GM19452 (cell line): ENCODE data around the gene GDF3.
"Not testable (repeated sequence)": the region's sequence is repeated elsewhere in the genome, so short reads cannot be mapped to it uniquely, and the experiment has no call there.

Experiments used
- ATAC-seq: cut with Tn5 transposase; IDR thresholded peaks from one replicate; pipeline ENCODE4 v1.9.1; 2021; ENCODE audit not compliant: unreplicated experiment

Gene GDF3

DNA sequence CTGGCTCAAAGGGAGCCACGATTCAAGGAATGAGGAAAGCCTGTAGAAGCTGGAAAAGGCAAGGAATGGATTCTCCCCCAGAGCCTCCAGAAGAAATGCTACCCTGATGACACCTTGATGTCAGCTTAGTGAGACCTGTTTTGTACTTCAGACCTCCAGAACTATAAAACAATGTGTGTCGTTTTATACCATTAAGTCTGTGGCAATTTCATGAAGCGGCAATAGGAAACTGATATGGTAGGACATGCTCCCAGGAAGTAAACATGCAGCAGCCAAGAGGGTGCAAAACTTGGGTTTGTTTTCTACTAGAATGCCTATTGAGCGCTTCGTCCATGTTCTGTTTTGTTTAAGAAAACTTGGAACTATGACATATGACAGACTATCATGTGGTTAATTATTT is 27.4 kb downstream of the GDF3 start:
- no peak for ATAC-seq

DNA sequence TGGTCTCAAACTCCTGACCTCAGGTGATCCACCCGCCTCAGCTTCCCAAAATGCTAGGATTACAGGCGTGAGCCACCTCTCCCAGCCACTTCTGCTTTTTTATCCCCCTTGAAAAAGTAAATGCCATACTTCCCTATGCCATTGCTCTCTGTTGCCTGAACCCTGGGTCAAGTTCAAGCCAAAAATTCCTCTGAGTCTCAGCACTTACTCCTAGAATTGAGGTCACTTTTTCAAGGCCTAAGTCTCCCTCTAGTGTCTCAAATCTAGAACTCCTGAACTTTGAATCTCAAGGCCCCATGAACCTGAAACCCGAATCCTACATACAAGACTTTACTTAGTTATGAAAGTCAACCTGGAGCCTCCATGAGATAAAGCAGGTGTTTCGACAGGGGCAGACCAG is 28.4 kb downstream of the GDF3 start:
- ATAC-seq = no peak

DNA sequence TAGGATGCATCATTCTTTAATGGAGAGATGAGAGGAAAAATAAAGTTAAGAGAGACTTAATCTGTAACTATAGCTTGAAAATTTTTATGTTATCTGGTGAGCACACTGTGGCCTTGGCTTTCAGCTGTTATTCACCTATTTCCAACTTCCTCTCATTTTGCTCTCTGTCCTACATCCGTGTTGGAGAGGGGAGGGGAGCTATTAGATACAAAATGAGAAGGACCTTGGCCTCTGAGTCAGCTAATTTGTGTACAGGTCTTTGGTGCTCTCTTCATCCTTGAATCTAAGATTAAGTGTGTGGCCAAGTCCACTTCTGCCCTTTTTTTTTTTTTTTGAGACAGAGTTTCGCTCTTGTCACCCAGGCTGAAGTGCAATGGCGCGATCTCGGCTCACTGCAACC is 29.0 kb downstream of the GDF3 start:
- ATAC-seq = no peak

DNA sequence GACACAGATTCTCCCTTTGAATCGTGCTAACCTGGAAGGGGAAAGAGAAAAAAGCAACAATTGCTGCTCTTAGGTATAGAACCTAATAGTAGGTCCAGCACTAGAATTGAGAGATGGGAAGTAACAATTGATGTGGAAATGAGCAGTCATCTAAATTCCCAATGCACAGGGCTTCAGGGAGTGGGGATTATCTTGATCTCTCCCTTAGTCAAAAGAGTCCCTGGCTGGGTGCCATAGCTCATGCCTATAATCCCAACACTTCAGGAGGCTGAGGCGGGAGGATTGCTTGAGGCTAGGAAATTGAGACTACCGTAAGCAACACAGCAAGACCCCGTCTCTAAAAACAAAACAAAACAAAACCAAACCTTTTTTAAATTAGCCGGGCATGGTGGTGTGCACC is 33.8 kb downstream of the GDF3 start:
- no peak for ATAC-seq

DNA sequence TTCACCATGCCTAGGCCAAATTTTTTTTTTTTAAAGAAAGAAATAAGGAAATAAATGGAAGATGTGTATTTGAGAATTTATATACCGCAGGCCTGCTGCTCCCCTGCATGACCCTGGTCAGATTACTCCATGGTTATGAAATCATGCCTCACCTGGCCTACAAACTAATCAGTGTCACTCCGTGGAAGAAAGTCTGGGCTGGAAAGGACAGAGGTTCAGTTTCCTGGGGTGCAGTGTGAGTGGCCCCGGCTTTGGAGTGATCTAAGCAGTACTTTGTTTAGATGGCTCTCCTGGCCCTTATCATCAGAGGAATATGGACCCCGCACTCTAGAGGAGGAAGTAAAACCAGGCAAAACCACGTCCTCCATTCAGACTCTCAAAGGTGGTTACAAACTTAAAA is 39.5 kb downstream of the GDF3 start:
- ATAC-seq = no peak

DNA sequence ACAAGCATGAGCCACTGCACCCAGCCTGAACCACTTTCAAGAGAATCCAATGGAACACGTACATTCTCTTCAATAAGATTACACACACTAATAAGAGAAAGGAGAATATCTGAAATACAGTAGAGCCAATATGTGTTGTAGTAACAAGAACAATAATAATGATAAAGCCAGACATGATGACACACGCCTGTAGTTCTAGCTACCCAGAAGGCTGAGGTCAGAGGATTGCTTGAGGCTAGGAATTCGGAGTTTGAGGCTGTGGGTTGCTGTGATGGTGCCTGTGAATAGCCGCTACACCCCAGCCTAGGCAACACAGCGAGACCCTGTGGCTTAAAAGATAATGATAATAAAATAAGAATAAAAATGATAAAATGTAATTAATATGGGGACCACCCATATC is 45.5 kb downstream of the GDF3 start:
- ATAC-seq = no peak

DNA sequence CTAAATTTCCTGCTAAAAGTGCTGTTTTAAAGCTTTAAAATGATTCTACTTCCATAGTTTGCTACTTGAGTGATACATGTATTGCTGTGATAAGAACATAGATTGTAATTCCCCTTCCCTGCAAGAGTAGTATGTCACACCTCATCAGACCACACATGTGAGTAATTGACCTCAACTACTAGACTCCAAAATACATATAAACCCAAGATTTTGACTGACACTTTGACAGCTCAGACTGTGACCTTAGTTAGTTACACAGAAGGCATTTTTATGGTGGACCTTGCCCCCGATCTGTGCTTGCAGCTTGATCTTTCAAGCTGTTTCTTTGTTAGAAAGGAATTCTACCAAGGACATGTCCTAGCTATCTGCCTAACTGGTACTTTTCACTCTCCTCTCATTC is 48.5 kb downstream of the GDF3 start:
- no peak for ATAC-seq

DNA sequence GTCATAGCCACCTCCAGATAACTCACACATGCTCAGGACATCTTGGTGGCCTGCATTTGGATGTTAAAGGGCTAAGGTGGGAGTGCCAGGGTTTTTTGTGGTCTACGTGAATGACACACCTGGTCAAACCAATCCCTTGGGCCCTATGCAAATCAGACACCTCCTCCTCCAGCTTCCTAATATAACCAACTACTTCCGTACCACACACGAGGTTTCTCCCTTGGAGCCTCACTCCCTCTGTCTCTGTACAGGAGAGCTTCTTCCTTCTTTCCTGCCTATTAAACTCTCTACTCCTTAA is 49.4 kb downstream of the GDF3 start:
- ATAC-seq = no peak

DNA sequence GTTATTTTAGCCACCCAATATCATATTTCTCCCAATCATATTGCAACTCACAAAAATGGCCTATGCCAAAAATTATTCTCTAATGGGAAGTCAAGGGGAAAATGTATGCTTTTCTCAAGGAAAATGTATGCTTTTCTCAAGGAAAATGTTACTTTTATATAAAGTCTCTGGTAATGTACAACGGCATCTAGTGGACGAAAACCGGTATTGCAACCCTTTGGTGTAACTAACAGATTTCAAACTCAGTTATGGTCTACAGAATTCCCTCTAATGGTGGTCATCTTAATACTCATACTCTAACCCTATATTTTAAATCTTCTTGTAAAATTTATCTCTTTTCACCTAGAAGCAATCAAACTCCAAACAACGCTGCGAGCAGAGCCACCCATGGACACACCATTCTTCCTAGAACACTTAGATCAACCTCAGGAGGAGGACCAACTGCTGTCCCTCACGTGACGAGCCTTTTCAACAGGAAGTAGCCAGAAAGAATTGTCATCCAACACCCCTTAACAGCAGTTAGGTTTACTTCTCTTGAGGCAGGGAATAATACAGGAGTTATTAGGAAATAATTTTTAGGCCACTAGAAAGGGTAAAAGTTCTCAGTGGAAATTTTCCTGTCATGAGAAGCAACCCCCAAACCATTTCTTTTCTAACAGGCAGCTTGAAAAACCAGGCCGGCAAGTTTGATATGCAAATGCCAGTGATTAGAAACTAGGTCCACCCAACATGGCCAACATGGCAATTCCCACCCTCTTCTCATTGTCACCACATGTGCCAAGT is 50.0 kb downstream of the GDF3 start:
- ATAC-seq = no peak

DNA sequence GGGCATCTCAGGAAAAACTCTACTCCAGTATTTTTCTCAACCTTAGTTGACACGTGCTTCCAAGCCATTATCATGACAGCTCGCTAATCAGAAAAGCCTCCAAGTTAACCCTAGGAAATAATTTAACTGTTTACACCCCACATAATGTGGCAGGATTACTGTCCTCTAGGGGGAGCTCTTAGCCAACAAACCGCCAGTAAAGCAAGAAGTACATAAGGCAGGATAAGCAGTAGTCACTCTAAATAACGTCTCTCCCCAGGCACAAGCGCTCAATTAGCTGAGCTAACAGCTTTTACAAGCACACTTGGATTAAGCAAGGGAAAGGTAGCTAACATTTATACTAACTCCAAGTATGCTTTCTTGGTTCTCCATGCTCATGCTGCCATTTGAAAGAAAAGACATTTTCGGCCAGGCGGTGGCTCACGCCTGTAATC is 52.7 kb downstream of the GDF3 start:
- no peak for ATAC-seq

DNA sequence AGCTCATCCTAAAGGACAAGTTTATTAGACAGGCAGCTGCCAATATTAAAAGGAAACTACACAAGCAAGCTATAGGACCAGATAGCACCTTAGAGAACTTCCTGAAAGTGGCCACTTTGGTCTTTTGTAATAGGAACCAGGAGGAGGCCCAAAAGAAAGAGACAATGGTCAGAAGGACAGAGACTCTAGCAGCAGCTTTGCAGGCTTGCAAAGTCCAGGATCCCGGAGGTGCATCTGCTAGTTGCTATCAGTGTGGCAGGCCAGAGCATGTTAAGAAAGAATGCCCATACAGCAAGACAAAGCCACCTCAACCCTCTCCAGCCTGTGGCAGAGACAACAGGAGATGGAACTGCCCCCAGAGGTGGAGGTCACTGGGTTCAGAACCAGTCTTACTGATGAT is 53.3 kb downstream of the GDF3 start:
- ATAC-seq = no peak

DNA sequence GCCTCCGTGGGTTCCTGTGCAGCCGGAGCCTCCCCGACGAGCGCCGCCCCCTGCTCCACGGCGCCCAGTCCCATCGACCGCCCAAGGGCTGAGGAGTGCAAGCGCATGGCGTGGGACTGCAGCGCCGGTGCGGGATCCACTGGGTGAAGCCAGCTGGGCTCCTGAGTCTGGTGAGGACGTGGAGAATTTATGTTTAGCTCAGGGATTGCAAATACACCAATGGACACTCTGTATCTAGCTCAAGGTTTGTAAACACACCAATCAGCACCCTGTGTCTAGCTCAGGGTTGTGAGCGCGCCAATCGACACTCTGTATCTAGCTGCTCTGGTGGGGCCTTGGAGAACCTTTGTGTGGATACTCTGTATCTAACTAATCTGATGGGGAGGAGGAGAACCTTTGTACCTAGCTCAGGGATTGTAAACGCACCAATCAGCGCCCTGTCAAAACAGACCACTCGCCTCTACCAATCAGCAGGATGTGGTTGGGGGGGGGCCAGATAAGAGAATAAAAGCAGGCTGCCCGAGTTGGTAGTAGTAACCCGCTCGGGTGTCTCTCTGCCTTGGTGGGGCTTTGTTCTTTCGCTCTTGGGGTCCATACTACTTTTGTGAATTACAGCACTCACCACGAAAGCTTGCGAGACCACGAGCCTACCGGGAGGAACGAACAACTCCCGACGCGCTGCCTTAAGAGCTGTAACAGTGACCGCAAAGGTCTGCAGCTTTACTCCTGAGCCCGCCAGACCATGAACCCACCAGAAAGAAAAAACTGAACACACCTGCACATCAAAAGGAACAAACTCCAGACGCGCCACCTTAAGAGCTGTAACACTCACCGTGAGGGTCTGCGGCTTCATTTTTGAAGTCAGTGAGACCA is 55.2 kb downstream of the GDF3 start:
- ATAC-seq = not testable (repeated sequence)
